SKM-1 treated with dmso at 0.1 percent for 144 hours (cell line): ENCODE measurements around the gene ARIH2.

Experiments used
- DNase-seq: peaks from one replicate; lab custom pipeline; 2025; ENCODE audit not compliant: unreplicated experiment; lab: John Stamatoyannopoulos, UW

The ARIH2 gene

GRCh38 chr3:48928679-48929078, 10.0 kb downstream of the ARIH2 start:
- no peak for DNase-seq

DNA sequence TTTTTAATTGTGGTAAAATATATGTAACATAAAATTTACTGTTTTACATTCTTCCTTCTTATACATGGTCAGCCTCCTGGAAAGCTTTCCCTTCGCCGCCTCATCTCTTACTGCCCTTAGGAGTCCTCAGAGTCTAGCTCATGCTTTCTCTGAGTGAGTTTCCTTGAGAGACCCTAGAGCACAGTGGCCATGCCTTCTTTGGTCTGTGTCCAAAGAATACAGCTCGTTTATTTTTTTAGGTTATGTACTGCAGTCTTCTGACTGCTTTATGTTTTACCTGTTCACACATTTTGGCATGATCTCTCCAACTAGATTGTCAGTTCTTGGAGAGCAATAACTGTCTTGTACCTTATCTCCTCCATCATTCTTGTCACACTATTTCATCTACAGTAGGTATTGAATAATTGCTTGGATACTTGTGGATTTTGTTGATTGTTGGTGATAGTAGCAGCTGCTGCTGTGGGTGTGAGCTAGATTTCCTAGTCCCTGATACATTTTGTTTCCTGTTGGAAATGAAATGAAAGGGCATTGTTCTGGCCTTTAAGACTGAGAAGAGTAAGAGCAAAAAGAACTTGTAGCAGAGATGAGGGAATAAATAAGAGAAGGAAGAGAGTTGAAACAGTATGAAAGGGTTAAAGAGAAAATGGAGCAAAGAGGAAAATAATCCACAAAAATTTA, 10.9 kb downstream of the ARIH2 start:
- DNase-seq: no peak

GRCh38 chr3:48930590-48930989, 11.9 kb downstream of the ARIH2 start:
- no peak for DNase-seq

DNA sequence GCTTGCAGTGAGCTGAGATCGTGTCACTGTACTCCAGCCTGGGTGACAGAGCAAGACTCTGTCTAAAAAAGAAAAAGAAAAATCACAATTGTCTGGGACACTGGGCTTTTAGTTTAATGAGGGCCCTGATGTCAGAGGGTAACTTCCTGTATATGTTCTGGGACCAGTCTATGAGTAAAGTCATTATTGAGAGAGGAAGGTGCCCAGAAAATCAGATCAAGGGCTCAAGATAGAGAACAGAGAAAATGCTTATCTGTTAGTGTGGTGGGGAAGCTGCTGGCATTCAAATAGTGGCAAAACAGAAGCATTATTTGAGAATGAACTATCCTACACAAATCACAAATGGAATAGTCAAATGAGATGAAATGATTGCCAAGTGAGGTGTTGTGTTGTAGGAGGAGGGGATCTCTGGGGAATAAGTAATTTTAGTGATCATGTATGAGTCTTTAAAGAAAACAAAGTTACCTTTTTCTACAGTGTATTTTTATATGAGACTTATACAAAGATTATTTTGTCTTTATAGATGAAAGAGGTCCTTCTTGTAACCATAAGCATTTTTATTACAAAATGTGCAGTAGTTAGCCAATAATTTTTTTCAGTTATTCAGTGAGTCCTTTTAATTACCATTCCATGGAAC, 13.4 kb downstream of the ARIH2 start:
- no peak for DNase-seq

- no peak for DNase-seq
Measured at GRCh38 chr3:48934333-48934991, 15.8 kb downstream of the ARIH2 start.

DNA sequence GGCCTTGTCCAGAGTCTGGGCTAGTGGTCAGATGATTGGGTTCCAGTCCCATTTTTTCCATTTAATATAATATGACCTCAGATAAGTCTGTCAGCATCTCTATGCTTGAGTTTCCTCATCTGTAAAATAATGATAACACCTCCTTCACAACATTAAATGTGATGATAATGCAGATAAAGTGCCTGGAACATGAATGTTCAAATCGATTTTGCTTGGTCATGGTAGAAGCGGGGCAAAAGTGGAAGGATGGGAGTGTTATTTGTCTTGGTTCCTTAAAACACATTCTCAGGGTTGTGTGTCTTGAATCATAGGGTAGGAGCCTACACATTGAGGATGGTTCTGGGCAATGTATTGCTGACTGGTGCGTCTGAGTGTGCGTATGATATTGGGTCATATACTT, 16.9 kb downstream of the ARIH2 start:
- no peak for DNase-seq

- DNase-seq: no peak
Measured at GRCh38 chr3:48938156-48938555, 19.5 kb downstream of the ARIH2 start.

DNA sequence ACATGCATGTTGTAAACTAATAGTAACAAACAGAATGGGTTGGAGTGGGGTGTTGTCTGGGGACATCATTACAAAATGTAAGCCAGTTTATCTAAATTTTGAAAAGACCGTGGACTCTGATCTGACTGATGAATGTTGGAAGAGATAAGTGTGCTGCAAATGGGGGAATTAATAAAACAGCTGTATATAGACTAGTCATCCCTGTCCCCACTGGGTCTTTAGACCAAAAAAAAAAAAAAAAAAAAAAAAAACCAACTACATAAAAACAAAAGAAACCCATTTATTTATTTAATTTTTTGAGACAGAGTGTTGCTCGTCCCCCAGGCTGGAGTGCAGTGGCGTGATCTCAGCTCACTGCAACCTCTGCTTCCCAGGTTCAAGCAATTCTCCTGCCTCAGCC, 20.0 kb downstream of the ARIH2 start:
- no peak for DNase-seq

DNA sequence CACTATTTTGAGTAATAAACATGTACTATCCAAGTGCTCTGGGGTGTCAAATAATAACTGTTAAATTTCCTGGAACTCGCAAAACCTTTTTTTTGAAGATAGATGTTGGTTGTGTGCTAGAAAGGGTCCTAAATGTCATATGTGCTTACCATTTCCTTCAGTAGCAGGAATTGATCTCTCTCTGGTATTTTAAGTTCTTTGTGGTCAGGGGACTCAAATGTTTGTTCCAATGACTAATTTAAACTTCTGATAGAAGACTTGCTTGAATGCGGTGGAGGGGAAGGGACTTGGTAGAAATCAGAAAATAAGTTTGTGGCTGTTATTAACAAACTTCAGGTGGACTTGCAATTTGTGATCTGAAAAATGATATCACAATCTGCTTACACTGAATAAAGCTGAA, 26.8 kb downstream of the ARIH2 start:
- no peak for DNase-seq

- DNase-seq: no peak
Measured at GRCh38 chr3:48945891-48946549, 27.4 kb downstream of the ARIH2 start.

DNA sequence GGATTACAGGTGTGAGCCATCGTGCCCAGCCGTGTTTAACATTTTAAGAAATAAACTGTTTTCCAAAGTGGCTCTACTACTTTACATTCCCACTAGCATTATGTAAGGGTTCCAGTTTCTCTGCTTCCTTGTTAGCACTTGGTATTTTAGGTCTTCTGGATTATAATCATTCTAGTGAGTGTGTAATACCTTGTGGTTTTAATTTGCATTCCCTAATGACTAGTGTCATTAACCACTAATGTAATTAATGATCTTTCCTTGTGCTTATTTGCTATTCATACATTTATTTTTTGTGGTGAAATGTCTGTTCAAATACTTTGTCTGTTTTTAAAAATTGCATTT, 30.7 kb downstream of the ARIH2 start:
- DNase-seq: no peak

DNA sequence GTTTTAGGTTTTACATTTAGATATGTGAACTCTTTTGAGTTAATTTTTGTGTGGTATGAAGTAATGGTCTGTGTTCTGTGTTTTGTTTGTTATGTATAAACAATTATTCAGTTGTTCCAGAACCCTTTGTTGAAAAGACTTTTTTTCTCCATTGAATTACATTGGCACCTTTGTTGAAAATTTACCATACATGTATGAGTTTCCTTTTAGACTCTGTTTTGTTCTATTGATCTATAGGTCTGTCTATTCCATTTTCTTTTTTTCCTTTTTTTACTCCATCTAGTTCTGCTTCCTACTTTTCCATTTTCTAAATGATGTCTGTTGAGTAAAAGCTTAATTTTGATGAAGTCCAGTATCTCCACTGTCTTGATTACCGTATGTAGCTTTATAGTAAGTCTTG, 31.4 kb downstream of the ARIH2 start:
- no peak for DNase-seq

DNA sequence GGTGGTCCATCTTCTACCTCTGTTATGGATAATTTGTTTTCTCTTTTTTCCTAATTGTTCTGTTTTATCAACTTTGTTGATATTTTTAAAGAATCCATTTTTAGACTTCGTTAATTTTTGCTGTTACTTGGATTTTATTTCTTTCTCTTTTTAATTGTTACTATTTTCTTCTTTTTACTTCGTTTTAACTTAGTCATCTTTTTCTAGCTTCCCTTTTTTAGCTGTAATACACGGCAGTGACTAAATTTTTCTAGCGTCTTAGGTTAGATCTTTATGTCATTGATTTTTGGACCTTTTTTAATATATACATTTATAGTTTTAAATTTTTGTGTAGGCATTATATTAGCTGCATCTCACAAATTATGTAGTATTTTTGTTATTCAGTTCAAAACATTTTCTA, 33.1 kb downstream of the ARIH2 start:
- DNase-seq: no peak

DNA sequence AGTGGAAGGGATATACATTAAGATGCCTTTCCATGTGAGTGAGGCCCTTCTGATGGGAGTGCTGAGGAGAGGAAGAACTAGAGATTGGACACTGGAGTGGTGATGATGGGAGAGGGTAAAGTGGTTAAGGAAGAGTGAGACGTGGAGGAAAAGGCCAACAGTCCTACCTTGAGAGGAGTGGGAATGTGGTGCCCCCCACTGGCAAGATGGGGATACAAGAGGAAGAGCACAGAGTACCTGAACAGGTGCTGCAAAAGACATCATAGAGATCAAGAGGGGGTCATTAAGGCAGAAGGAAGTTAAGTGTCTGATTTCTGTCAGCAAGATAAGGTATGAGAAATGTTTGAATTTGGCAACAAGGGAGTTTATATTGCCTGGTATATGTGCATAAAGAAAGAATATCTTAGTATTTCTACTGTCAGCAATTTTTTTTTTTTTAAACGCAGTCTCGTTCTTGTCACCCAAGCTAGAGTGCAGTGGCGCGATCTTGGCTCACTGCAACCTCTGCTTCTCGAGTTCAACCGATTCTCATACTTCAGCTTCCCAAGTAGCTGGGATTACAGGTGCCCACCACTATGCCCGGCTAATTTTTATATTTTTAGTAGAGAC, 34.0 kb downstream of the ARIH2 start:
- no peak for DNase-seq

- DNase-seq: no peak
Measured at GRCh38 chr3:48957006-48957705, 38.5 kb downstream of the ARIH2 start.

DNA sequence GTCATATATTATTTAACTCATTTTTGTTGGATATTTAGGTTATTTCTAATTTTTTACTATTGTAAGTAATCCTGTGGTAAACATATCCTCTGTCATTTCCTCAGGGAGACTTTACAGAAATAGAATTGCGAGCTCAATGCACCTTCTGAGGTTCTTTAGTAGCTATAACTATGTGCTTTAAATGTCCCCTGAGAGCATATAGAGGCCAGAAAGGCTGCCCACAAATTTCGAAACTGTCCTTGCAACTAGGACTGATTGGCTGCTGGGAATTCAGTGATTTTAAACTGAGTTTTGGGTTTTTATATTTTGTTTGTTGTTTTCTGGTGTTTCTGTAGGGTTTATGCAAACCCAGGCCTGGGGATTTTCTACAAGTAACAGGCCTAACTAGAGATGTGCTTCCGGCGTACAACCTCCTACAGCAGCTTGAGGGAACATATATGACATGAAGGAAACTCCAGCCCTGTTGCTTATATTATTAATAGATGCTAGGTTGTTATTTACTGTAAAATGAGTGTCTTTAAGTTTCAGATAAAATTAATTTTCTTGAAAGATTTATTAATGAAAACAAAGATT, 42.3 kb downstream of the ARIH2 start:
- DNase-seq: no peak

DNA sequence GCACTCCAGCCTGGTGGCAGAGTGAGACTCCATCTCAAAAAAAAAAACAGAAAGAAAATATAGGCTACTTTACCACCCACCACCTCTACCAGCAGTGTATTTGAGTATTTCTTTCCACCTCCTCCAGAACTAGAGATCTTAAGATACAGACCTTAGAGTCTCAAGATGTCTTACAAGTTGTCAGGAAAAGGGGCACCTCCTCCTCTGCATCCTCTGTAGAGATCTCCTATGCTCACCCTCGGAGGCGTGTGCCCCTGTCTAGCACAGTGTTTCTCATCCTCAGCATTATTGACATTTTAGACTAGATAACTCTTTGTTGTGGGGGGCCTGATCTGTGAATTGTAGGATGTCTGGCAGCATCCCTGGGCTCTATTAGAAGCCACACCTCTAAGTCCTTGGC, 43.7 kb downstream of the ARIH2 start:
- DNase-seq: no peak

DNA sequence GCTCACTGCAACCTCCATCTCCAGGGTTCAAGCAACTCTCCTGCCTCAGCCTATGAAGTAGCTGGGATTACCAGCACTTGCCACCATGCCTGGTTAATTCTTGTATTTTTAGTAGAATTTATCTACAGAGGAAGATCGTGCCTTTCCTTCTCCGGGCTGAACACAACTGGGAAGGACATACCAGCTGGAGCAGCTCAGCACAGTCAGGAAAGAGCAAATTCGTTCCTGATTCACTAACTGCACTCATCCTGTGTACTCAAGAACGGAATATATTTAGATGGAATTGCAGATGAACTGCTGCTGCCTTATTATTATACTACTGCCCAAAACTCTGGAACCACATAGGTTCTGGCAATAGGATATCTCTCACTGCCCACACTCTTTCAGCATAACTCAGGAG, 44.3 kb downstream of the ARIH2 start:
- DNase-seq: no peak

- no peak for DNase-seq
Measured at GRCh38 chr3:48963591-48963990, 44.9 kb downstream of the ARIH2 start.

- DNase-seq: no peak
Measured at GRCh38 chr3:48966367-48966766, 47.7 kb downstream of the ARIH2 start.

- no peak for DNase-seq
Measured at GRCh38 chr3:48966876-48967361, 48.3 kb downstream of the ARIH2 start.
